Fibroblast of villous mesenchyme (primary cell): ENCODE measurements around the gene CNNM2. TPM values are rescaled to one million over a fixed set of nuclear protein-coding genes. Genes with fewer than 3 reads are reported as not detected.

ENCODE experiments used
- DNase-seq: peaks from one replicate; pipeline ENCODE4 v3.0.0-alpha.2; 2010; ENCODE audit warnings: low read depth
- H3K4me3 ChIP-seq: 2 replicates; pipeline ENCODE4 v1.5.1; 2011; ENCODE audit warnings: low read depth, mild to moderate bottlenecking, low read length
- total RNA-seq: library from RNA; depleted of rRNA; stranded (reverse); fragments of >200 nt; gene quantifications from 2 replicates; pipeline ENCODE4 v1.2.3, GENCODE V29; 2012
- TF ChIP-seq, protein P1 (sequence below): IDR thresholded peaks from 2 replicates; pipeline ENCODE4 v1.5.1; 2012; ENCODE audit warnings: low read depth, mild to moderate bottlenecking, low read length; ENCODE audit not compliant: insufficient read depth

CNNM2 gene
- total RNA-seq, 1 donor: 4.7 TPM

DNA sequence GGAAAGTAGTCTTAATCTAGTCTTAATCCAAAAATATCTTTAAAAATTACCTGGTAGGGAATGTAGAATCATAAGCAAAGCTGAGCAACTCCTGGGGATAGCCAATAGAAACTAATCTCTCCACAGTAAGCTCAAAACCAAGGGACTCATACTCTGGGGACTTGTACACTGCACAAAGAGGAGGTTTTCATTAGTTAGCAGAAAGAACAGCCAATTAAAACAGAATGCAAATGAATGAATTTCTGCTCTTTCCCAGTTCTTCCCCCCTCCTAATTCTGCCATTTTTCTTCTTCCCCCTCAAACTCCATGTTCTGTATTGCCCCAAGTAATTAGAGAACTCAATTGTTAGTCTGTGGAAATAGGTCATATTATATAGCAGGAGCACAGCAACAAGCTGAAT lies 188.4 kb downstream of the CNNM2 start:
- TF ChIP-seq, protein P1, sequence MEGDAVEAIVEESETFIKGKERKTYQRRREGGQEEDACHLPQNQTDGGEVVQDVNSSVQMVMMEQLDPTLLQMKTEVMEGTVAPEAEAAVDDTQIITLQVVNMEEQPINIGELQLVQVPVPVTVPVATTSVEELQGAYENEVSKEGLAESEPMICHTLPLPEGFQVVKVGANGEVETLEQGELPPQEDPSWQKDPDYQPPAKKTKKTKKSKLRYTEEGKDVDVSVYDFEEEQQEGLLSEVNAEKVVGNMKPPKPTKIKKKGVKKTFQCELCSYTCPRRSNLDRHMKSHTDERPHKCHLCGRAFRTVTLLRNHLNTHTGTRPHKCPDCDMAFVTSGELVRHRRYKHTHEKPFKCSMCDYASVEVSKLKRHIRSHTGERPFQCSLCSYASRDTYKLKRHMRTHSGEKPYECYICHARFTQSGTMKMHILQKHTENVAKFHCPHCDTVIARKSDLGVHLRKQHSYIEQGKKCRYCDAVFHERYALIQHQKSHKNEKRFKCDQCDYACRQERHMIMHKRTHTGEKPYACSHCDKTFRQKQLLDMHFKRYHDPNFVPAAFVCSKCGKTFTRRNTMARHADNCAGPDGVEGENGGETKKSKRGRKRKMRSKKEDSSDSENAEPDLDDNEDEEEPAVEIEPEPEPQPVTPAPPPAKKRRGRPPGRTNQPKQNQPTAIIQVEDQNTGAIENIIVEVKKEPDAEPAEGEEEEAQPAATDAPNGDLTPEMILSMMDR: no peak
- DNase-seq: no peak
- no peak overlapping the region for H3K4me3 ChIP-seq

DNA sequence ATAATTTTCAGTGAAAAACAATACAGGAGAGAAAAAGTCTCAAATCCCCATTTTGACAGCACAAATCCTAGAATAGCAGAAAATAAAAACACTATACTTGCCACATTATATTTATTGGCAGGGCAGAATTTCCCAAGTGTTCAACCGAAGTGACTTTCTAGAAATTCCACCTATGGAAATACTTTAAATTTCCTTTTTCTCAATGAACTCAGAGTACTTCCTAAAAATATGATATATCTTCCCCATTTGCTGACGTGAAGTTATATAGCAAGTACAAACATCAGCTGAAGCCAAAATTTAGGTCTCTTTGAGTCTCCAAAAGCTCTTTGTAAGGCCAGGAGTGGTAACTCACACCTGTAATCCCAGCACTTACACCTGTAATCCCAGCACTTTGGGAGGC lies 191.7 kb downstream of the CNNM2 start:
- TF ChIP-seq, protein P1: no peak
- no peak for DNase-seq
- no peak overlapping the region for H3K4me3 ChIP-seq

DNA sequence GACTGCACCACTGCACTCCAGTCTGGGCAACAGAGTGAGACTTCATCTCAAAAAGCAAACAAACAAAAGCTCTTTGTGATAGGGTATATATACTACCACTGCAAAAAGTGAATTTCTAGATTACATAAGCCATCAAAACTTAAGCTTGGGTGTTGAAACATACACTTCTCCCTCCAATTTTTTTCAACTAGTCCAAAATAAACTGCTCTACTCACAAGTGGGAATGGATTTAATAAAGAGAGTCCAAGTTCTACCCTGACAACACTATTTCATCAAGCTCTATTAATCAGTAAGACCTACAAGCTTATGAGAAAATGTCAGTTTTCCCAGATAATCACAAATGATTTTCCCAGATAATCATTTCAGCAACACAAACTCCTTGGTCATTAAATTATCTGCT lies 192.3 kb downstream of the CNNM2 start:
- TF ChIP-seq, protein P1: no peak
- no peak overlapping the region for H3K4me3 ChIP-seq
- no peak for DNase-seq

DNA sequence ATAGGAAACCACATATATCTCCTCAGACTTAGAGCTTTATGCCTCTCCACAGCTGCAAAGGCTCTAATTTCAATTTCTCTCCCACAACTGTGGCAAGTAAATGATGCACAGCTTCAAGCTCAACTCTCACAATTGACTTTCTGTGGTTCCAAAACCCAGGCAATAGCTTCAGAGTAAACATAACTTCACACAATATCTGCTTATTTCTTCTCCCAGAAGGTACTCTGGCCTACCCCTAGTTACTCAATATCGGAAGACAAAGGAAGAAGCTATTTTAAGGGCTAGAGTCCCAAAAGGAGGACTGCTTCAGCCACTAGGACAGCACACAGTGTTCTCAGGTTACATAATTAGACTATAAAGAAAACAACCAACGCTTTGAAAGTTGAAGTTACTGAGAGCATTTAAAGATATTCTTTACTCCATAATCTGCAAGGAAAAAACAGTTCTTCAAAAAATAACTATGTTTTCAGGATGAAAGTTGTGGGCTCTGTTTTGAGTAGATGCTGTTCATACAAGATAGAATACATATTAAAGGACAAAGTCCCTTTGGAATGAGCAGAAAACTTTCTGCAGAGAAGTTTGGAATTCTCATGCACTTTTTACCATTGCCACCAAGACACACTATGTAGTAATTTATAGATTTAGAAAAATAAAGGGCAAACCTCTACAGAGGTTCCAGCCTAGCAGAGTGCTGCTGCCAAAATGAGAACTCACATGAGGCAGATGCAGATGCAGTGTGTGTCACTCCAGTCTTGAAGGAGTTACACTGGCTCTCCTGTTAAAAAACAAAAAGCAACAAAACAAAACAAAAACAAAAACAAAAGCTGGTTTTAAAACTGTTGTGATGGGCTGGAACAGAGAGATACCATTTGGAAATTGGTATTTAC lies 193.2 kb downstream of the CNNM2 start:
- no peak overlapping the region for H3K4me3 ChIP-seq
- TF ChIP-seq, protein P1: no peak
- peak; percentile 70 for DNase-seq

DNA sequence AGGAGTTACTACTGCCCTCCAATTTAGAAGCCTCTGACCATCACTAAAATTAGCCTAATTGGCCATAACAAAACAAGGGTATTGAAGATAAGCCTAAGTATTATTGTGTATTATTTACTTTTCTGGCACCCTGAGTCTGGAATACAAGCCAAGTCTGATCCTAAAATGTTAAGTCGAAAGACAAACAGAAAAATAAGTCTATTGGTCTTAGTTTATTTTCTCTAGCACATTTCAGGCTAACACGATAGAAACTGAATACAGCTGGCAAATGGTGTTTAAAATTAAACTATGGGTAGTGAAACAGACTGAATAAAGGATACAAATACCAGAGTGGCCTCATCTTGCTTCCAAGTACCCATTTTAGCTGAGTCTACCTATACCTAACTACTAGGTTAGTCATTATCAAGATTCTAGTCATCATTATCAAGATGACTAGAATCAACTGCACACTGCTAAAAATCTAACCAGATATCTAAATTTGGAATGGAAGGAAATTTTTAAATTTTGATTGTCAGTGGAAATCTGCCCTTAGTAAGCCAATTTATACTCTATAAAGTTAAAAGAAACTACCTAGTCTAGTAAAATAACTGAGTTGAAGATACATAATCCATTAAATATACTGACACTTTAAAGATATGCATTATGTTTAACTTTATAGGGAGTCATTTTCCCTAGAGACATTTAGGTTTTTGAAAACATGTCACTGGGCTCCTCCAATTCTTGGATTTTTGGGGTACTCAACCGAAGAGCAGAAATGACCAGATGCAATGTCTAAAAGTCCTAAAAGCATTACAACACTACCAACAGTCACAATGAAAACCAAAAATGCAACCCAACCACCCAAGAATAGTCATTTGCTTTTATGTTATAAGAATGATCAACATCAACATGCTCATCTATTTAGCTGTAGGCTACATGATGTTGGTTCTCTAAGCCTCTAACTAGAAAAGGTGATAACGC lies 194.1 kb downstream of the CNNM2 start:
- DNase-seq: no peak
- H3K4me3 ChIP-seq: no peak overlapping the region
- TF ChIP-seq, protein P1: no peak

DNA sequence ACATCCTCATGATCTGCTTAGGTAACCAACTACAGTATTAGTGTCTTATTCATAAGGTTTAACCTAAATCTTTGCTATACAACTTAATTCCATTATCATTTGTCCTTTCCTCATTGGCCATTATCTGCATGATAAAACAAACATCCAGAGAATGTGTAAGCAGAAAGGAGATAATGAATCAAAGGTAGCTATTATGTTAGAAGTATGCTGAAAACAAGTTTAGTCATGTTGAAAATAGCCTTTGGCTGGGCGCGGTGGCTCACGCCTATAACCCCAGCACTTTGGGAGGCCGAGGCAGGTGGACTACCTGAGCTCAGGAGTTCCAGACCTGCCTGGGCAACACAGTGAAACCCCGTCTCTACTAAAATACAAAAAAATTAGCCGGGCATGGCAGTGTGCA lies 196.8 kb downstream of the CNNM2 start:
- no peak overlapping the region for H3K4me3 ChIP-seq
- TF ChIP-seq, protein P1: no peak
- no peak for DNase-seq
